K562 (cell line): ENCODE results near the gene HMGCL. TPM values are rescaled to one million over a fixed set of nuclear protein-coding genes. Genes with fewer than 3 reads are reported as not detected.

Experiments used
- ARID3A ChIP-seq: IDR thresholded peaks from 2 replicates; pipeline ENCODE4 v1.6.1; 2012; ENCODE audit warnings: low read depth, low read length, improper control_type of control experiment, borderline replicate concordance
- ATF1 ChIP-seq, 2 experiments: fragments of 450-650 bp in 1 of 2; IDR thresholded peaks; 2 replicates each; pipeline ENCODE4 v1.6.1; 2016; ENCODE audit warnings: missing compliant biosample characterization in 1 of 2, missing genetic modification characterization in 1 of 2
- FOXK1 ChIP-seq: sonication (generic); formaldehyde crosslinking; IDR thresholded peaks from 2 replicates; pipeline ENCODE4 v1.8.0; 2022; ENCODE audit warnings: missing genetic modification reagents, mild to moderate bottlenecking, borderline replicate concordance
- LEF1 ChIP-seq: fragments of 450-650 bp; IDR thresholded peaks from 2 replicates; pipeline ENCODE4 v1.6.1; 2016; ENCODE audit warnings: mild to moderate bottlenecking
- NCOR1 ChIP-seq: fragments of 450-650 bp; IDR thresholded peaks from 2 replicates; pipeline ENCODE4 v1.6.1; 2016; ENCODE audit warnings: mild to moderate bottlenecking, moderate library complexity
- PBX2 ChIP-seq, 2 experiments: IDR thresholded peaks in 1 of 2; conservative IDR thresholded peaks in 1 of 2; 2 replicates each; pipeline ENCODE4 v1.6.1; 2016; ENCODE audit warnings: low read depth in 2 of 2, mild to moderate bottlenecking in 1 of 2, missing compliant biosample characterization in 1 of 2, missing genetic modification characterization in 1 of 2, moderate library complexity in 1 of 2
- POLR2A ChIP-seq: fragments of 450-650 bp; conservative IDR thresholded peaks from 2 replicates; pipeline ENCODE4 v1.6.1; 2016
- POLR2B ChIP-seq: fragments of 450-650 bp; IDR thresholded peaks from 2 replicates; pipeline ENCODE4 v1.6.1; 2018; ENCODE audit warnings: low read depth; ENCODE audit not compliant: partially characterized antibody
- RBM17 ChIP-seq: fragments of 200-400 bp; formaldehyde crosslinking; IDR thresholded peaks from 2 replicates; pipeline ENCODE4 v1.6.1; 2017; ENCODE audit warnings: low read depth, mild to moderate bottlenecking, low read length, borderline replicate concordance
- SIN3B ChIP-seq: fragments of 450-650 bp; IDR thresholded peaks from 2 replicates; pipeline ENCODE4 v1.6.1; 2017; ENCODE audit warnings: low read depth, mild to moderate bottlenecking, moderate library complexity
- SUPT5H ChIP-seq: fragments of 450-650 bp; IDR thresholded peaks from 2 replicates; pipeline ENCODE4 v1.6.1; 2016
- ZBTB11 ChIP-seq, 3 experiments: fragments of 200-800 bp in 1 of 3; fragments of 250-450 bp in 1 of 3; fragments of 450-650 bp in 1 of 3; sonication (Bioruptor Pico) in 1 of 3; sonication (Bioruptor generic) in 1 of 3; formaldehyde crosslinking in 1 of 3; IDR thresholded peaks; 2 replicates each; pipeline versions ENCODE4 v1.6.1 to v1.8.0; 2016 to 2022; ENCODE audit warnings: mild to moderate bottlenecking in 2 of 3, missing genetic modification characterization in 2 of 3, missing compliant biosample characterization in 1 of 3, moderate library complexity in 1 of 3
- ZNF146 ChIP-seq: IDR thresholded peaks from one replicate; pipeline ENCODE4 v1.6.1; 2018; ENCODE audit warnings: missing compliant biosample characterization; ENCODE audit not compliant: unreplicated experiment
- ZNF197 ChIP-seq: fragments of 200-800 bp; sonication (Bioruptor generic); IDR thresholded peaks from 2 replicates; pipeline ENCODE4 v1.6.1; 2016; ENCODE audit warnings: low read depth, missing genetic modification characterization, missing compliant biosample characterization
- ZNF75A ChIP-seq: fragments of 450-650 bp; formaldehyde crosslinking; IDR thresholded peaks from 2 replicates; pipeline ENCODE4 v1.4.0; 2020; ENCODE audit warnings: mild to moderate bottlenecking
- ZNF766 ChIP-seq: fragments of 200-800 bp; sonication (Bioruptor generic); conservative IDR thresholded peaks from 2 replicates; pipeline ENCODE4 v1.6.1; 2016; ENCODE audit warnings: missing genetic modification characterization, missing compliant biosample characterization
- ZNF780A ChIP-seq: fragments of 250-450 bp; sonication (Bioruptor Pico); IDR thresholded peaks from 2 replicates; pipeline ENCODE4 v1.5.0; 2021; ENCODE audit warnings: mild to moderate bottlenecking
- polyA plus RNA-seq, 8 experiments: library from polyadenylated mRNA; depleted of rRNA in 4 of 8; stranded (reverse) in 5 of 8; unstranded in 3 of 8; fragments of >200 nt; fragmentation: Nextera tagmentation in 2 of 8; fragmentation: Illumina TruSeq in 1 of 8; extraction: Ambion mirVana in 2 of 8; extraction: Trizol in 1 of 8; gene quantifications; 2 replicates each; pipeline versions ENCODE4 v1.2.1 to v1.2.3, GENCODE V29; 2011 to 2014; ENCODE audit warnings: inconsistent platforms in 1 of 8, missing spikeins in 1 of 8
- total RNA-seq, 7 experiments: library from RNA; depleted of rRNA in 6 of 7; stranded (reverse); fragments of >200 nt in 6 of 7; fragmentation: Illumina TruSeq in 2 of 7; extraction: Trizol in 2 of 7; gene quantifications; 2 replicates each; pipeline versions ENCODE4 v1.2.1 to v1.2.3, GENCODE V29; 2011 to 2021; ENCODE audit warnings: low replicate concordance in 1 of 7
- TF ChIP-seq, protein P1 (sequence below): sonication (generic); formaldehyde crosslinking; IDR thresholded peaks from 2 replicates; pipeline ENCODE4 v1.8.0; 2022; ENCODE audit warnings: mild to moderate bottlenecking, missing genetic modification reagents

HMGCL gene
- total and polyA plus RNA-seq, 9 of the 15 experiments (the other 6 are each of a cell fraction or from before 2014, with no cell fraction given) = 18.0 to 82.2 (median 24.2) TPM

- TF ChIP-seq ZNF75A (CRISPR knock-in tag) (no peak), ZNF146 (CRISPR knock-in tag) (no peak), POLR2B (peak; percentile 58), LEF1 (no peak), SUPT5H (peak; percentile 69), FOXK1 (CRISPR knock-in tag) (peak; percentile 14; the same call in 1 of the 2 replicates), ATF1 (CRISPR knock-in tag; IDR thresholded peaks at IDR 0.05) (no peak), ATF1 (tag; IDR thresholded peaks at IDR 0.05) (peak; percentile 75), ZBTB11 (CRISPR knock-in tag; IDR thresholded peaks at IDR 0.05) (peak in 1 of 3 experiments; percentile 71; a peak in 2 of 6 replicates), POLR2A (peak; percentile 66), SIN3B (0 out of 2 replicates have a peak, but pooled peaks have one; percentile 19), ARID3A (no peak), ZNF780A (CRISPR knock-in tag) (no peak), RBM17 (no peak), ZNF766 (CRISPR knock-in tag) (no peak), NCOR1 (no peak), PBX2 (CRISPR knock-in tag; IDR thresholded peaks at IDR 0.05; ENCODE audit: low read depth) (no peak), PBX2 (tag; conservative IDR thresholded peaks at IDR 0.05; ENCODE audit: low read depth) (no peak; the same call in 1 of the 2 replicates), ZNF197 (CRISPR knock-in tag) (no peak)
- TF ChIP-seq, protein P1, sequence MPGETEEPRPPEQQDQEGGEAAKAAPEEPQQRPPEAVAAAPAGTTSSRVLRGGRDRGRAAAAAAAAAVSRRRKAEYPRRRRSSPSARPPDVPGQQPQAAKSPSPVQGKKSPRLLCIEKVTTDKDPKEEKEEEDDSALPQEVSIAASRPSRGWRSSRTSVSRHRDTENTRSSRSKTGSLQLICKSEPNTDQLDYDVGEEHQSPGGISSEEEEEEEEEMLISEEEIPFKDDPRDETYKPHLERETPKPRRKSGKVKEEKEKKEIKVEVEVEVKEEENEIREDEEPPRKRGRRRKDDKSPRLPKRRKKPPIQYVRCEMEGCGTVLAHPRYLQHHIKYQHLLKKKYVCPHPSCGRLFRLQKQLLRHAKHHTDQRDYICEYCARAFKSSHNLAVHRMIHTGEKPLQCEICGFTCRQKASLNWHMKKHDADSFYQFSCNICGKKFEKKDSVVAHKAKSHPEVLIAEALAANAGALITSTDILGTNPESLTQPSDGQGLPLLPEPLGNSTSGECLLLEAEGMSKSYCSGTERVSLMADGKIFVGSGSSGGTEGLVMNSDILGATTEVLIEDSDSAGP (CRISPR knock-in tag) = no peak
Observed at GRCh38 chr1:23867895-23868556, 42.8 kb upstream of the HMGCL start, which contains the start of gene FUCA1 (continued).
